GM19452 (cell line): ENCODE data around the gene TNFRSF6B.

Experiments
- ATAC-seq: cut with Tn5 transposase; IDR thresholded peaks from one replicate; pipeline ENCODE4 v1.9.1; 2021; ENCODE audit not compliant: unreplicated experiment

The TNFRSF6B gene

GRCh38 chr20:63735859-63736718 lies 39.6 kb downstream of the TNFRSF6B start, which contains the start of gene LIME1:
LIME1 (plus strand) TSS chr20:63736664; CDS start chr20:63737550, 886 bp downstream.
- no peak for ATAC-seq

DNA sequence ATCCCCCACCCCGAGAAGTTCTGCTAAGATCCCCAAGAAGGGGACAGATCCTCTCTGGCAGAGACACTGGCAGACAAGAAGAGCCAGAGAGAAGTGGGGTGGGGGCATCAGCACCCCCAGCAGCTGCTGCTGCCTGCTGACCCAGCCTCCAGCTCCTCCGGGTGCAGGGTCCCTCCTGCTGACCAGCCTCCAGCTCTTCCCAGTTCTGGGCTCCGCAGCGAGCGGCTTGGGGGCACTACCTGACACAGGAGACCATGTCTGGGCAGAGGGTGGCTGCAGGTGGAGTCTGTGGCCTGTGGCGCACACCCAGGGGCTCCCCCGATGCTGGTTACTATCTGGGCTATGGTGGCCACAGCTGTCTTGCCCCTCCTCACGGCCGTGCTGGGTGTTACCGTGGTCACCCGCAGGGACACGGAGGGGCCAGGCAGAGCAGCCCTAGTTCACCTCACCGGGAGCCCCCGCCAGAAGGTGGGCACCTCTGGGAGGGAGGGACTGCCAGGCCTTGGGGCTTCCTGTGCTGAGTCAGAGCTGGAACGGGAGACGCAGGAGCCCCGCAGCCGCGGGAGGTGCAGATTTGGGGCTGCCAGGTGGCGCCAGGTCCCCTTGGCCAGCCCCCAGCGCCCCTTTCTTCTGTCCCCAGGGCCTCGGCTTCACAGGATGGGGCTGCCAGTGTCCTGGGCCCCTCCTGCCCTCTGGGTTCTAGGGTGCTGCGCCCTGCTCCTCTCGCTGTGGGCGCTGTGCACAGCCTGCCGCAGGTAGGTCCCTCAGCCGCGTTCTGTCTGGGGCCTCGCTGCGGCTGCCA lies 40.6 kb downstream of the TNFRSF6B start:
- no peak for ATAC-seq

DNA sequence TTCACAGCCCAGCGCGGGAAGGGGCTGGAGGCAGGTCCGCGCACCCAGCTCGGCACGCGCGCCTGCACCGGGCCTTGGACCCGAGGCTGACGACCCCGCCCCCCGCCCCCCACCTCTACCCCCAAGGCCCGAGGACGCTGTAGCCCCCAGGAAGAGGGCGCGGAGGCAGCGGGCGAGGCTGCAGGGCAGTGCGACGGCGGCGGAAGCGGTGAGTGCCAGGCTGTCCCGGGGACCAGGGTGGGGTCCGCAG lies 41.2 kb downstream of the TNFRSF6B start:
- ATAC-seq, result no peak

DNA sequence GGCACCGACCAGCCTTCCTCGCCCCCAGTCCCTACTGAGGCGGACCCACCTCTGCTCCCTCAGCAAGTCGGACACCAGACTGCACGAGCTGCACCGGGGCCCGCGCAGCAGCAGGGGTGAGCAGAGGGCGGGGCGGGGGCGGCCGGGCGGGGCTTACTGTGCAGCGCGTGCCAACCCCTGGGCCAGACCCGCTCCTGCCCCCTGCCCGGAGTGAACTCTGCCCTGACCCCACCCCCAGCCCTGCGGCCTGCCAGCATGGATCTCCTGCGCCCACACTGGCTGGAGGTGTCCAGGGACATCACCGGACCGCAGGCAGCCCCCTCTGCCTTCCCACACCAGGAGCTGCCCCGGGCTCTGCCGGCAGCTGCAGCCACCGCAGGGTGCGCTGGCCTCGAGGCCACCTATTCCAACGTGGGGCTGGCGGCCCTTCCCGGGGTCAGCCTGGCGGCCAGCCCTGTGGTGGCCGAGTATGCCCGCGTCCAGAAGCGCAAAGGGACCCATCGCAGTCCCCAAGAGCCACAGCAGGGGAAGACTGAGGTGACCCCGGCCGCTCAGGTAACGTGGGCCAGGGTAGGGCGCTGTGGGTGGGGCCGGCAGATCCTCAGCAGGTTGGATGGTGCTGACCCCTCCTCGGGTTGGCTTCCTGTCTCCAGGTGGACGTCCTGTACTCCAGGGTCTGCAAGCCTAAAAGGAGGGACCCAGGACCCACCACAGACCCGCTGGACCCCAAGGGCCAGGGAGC lies 41.7 kb downstream of the TNFRSF6B start:
- ATAC-seq, result no peak

DNA sequence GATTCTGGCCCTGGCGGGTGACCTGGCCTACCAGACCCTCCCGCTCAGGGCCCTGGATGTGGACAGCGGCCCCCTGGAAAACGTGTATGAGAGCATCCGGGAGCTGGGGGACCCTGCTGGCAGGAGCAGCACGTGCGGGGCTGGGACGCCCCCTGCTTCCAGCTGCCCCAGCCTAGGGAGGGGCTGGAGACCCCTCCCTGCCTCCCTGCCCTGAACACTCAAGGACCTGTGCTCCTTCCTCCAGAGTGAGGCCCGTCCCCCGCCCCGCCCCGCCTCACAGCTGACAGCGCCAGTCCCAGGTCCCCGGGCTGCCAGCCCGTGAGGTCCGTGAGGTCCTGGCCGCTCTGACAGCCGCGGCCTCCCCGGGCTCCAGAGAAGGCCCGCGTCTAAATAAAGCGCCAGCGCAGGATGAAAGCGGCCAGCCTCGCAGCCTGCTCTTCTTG lies 42.3 kb downstream of the TNFRSF6B start:
- ATAC-seq, result no peak

DNA sequence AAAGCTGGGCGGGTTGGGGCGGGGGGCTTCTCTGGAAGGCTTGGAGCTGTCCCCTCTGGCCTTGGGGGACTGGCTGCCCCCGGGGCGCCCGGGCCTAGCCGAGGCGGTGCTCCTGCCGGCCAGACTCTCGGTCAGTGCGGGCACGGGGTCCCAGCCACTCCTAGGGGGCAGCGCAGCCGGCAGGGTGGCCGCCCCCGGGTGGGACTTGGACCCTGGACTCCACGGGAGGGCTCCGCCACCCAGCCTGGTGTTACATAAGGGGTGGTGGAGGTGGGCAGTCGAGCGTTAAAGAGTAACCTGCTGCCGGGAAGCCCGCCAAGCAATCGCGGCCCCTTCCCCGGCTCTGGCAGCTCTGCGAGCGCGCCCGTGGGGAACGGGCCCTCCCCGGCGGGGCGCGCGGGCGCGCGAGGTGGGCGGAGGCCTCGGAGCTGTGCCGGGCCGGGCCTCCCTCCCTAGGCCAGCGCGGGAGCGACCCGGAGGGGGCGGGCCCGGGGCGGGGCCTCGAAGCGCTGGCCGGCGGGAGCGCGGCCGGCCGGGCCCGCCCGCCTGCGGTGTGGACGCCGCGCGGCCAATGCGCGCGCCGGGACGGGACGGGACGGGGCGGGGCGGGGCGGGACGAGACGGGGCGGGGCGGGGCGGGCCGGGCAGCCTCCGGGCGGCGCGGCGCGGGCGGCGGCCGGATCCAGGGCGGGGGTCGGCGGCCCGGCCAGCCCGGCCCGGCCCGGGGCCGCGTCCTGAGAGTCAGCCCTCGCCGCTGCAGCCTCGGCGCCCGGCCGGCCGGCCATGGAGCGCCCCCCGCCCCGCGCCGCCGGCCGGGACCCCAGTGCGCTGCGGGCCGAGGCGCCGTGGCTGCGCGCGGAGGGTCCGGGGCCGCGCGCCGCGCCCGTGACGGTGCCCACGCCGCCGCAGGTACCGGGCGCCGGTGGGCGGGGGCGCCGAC lies 42.9 kb downstream of the TNFRSF6B start, which contains the start of gene SLC2A4RG:
Gene SLC2A4RG, plus strand, starts transcription at position 647 of the 940 bp plus-strand sequence. Its CDS starts 137 bp downstream, at position 784.
- ATAC-seq, result peak; percentile 41

- no peak for ATAC-seq
These were observed 43.7 kb downstream of the TNFRSF6B start for GRCh38 chr20:63740070-63740626.

DNA sequence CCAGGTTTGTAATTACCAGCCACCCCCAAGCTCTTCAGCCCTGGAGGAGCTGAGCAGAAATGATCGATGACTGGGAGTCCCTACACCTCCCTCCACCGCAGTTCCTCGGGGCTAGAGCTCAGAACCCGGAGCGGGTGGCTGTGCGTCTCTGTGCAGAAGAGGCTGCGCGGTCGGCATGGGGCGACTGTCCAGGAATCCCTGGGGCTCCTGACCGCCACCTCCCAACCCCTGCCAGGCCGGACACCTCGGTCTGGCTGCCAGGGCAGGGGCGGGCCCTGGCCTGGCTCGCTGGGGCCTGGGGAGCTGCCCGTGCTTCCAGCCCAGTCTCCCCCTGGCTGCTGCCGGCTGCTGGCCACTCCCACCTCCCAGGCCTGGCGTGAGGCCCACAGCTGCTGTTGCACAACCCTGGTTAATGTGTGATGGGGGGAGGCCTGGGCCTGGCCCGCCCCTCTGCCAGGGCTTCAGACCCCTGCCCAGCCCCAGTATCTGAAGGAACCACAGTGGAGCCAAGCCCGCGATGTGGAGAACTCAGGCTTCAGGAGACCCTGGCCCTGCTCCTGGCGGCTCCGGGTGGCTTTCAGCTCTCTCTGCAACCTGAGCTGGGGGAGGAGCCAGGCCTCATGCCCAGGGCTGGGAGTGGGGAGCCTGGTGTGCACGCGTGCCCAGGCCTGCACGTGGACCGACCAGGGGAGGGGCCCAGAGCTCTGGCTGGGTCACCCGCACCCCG lies 44.3 kb downstream of the TNFRSF6B start:
- ATAC-seq, result no peak

GRCh38 chr20:63741354-63741675 lies 44.9 kb downstream of the TNFRSF6B start:
- no peak for ATAC-seq

DNA sequence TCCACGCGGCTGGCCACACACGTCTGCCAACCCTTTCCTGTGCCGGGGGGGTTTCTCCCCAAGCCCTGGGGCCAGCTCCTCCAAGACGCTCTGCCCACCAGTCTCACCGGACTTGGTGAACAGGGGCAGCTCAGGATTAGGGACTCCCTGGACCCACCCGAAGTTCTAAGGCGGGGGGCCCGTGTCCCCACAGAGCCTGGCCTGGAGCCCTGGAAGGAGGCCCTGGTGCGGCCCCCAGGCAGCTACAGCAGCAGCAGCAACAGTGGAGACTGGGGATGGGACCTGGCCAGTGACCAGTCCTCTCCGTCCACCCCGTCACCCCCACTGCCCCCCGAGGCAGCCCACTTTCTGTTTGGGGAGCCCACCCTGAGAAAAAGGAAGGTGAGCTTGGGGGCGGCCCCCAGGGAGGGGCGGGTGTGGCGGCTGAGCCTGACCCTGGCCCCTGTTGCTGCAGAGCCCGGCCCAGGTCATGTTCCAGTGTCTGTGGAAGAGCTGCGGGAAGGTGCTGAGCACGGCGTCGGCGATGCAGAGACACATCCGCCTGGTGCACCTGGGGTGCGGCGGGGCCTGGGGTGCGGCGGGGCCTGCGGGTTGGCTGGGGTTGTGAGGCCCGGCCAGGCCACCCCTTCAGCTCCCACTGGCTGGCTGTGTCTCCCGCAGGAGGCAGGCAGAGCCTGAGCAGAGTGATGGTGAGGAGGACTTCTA lies 45.4 kb downstream of the TNFRSF6B start:
- no peak for ATAC-seq

- no peak for ATAC-seq
These were observed 46.1 kb downstream of the TNFRSF6B start for GRCh38 chr20:63742381-63743024.

DNA sequence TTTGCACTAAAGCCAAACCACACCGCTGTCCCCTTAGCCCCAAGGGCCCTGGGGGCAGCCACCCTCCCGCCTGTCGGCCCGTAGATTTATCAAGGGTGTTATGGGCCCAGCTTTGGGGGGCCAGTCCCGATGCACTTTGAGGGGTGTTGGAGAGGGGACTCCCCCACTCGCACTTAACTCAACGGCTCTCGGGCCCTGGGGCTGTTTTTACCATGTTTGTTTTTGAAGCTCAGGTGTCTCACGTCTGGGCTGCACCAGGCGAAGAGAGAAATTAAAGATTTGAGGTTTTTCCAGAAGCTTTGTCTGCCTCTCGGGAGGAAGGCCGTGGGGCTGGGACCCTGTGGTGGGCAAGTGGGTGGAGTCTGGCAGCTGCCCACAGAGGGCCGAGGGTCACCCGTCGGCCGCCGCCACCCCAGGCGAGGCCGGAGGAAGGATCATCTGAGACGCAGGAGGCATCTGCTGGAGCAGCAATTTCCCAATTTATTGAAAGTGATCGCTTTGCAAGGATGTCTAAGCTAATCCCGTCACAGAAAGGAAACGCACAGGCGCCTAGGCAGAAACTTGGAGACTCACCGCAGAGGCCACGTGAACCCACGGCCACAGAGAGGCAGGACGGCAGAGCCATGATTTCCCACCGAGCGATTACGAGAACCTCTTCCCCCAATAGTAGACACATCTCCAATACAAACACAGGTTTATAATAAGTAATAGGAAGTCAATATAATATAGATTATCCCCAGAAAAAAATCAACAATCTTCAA lies 46.9 kb downstream of the TNFRSF6B start:
- ATAC-seq, result no peak

DNA sequence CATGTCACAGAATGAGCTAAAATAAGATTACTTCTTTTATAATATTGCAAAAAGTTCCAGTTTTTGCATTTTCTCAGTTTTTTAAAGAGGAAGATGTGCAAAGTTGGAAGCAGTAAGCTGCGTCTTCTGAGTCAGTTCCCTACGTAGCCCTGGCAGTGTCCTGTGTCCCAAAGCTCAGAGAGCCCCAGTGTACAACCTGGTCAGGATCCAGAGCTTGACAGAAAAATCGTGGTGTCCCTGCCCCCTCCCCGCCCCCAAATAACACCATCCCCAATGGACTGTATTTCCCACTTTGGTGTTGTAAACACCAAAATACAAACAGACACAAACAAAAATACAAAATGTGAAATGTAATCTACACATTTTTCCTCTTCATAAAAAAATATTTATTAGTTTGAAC lies 47.7 kb downstream of the TNFRSF6B start:
- no peak for ATAC-seq

DNA sequence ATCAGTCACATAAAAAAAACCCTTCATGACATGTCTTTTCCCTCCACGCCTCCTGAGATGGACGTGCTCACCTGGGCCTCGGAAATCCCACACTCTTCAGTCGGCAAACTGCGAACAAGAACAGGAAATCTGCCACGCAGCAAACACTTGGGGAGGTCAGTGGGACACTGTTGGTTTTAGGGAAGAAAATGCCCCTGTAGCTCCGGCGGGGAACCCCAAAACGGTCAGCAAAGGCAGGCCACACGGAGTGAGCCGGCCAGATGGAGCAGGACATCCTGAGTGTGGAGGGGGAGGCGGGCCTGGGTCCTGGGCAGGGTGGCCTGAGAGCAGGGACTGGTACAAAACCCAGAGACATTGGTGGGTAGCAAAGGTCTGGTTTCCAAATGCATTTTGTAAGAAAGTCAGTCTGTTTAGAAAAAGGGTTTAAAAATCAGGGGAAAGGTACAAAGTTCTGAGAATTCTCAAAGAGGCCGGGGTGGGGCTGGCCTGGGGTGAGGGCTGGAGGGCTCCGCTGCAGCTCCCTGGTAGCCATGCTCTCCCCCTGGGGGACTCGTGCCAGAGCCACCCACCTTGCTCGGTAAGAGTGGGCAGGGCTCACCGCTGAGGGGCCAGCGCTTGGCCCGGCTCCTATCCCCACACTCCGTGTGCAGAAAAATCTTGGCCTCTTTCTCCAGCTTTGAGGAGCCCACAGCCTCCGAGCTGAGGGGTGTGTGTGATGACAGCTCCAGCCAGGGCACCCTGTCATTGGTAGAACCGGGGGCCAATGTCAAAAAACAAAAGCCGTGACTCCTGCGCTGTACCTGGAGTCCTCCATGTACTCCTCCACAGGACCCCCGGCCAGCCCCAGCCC lies 48.3 kb downstream of the TNFRSF6B start:
- ATAC-seq, result no peak

DNA sequence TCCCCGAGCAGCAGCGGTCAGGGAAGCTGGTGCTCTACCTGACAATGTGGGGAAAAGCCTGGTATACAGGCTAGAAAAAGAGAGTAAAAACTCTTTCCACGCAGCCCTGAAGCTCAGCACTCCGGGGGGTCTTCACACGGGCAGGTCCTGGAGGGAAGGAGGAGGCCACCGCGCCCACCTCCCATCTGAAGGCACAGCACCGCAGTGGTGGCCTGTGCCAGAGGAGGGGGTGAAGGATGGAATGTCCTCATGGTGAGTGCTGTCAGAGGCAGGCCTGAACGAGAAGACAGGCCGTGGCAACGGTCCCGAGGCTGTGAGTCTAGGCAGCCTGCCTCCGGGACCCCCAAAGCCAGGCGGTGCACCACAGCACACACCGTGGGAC lies 49.0 kb downstream of the TNFRSF6B start:
- no peak for ATAC-seq

DNA sequence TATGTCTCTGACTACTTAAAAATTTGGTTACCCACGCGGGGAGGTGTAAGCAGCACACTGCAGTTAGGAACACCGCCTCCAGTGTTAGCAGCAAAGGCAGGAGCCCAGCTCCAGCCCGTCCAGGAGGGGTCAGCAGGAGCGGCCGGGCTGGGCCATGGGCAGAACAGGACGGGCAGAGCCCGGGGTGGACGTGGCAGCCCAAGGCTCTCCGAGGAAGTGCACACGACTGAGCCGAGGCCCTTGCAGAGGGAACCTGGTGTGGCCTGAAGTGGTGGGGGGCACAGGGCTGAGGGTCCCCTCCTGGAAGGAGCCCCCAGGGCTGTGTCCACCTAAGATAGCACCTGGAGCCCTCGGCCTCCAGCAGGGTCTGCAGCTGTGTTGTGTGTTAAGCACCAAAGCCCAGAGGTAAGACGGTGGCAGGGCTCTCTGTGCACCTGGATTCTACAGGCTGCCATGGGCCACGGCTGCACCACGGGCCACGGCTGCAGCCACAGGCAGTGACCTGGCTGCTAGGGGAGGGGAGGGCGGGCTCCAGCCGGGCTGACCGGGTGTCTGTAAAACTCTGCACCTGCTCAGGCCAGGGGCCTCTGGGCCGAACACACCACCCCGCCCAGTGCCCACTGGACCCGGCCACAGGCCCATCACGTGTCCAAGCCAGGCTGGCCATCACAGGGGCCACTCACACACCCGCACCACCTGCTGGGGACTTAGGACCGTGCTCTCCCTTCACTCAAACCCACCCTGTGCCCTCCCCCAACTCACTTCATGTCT lies 49.7 kb downstream of the TNFRSF6B start:
- ATAC-seq, result no peak
